Measurements from ENCODE around the gene MBNL1.

DNA sequence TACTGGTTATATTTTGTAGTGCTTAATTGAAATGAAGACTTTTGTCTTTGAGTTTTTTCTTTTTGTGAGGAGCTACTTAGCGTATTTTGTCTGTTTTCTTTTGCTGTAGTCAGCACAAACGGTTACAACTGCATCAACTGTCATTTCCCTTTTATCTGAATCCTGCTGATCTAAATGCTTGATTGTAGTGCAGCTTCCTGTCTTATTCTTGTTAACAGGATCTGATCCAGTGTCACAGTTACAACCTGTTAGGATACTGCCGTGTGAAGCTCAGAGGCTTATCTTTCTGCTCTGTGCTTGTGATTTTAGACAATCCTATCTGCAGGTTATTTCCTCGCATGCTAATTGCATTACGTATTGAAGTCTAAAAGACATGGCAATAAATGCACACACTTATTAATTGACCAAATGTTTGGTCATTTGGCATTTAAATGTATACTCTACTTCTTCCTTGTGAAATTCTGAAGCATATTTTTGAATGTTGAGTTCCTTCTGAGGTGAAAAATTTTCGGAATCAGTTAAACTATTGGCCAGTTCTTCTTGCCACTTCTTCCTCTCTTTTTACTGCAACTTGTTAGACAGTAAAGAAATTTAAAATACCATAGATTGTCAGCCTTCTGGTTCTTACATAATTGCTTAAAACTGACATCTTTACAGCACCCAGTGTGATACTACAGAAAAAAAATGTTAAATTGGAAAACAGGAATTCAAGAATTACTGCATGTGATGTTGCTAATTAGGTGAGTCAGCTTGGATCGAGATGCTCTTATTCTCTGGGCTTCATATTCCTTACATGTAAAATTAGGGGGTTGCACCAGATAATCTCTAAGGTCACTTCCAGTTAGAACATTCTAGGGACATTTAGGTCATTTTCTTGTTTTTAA, 168.2 kb downstream of the MBNL1 start:
- TF ChIP-seq POLR2A (IDR thresholded peaks at IDR 0.05; ENCODE audit: low read depth, low read length), result no peak
- TF ChIP-seq, protein P1, sequence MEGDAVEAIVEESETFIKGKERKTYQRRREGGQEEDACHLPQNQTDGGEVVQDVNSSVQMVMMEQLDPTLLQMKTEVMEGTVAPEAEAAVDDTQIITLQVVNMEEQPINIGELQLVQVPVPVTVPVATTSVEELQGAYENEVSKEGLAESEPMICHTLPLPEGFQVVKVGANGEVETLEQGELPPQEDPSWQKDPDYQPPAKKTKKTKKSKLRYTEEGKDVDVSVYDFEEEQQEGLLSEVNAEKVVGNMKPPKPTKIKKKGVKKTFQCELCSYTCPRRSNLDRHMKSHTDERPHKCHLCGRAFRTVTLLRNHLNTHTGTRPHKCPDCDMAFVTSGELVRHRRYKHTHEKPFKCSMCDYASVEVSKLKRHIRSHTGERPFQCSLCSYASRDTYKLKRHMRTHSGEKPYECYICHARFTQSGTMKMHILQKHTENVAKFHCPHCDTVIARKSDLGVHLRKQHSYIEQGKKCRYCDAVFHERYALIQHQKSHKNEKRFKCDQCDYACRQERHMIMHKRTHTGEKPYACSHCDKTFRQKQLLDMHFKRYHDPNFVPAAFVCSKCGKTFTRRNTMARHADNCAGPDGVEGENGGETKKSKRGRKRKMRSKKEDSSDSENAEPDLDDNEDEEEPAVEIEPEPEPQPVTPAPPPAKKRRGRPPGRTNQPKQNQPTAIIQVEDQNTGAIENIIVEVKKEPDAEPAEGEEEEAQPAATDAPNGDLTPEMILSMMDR (IDR thresholded peaks at IDR 0.05; ENCODE audit: extremely low read depth in 1 of 2, insufficient read depth in 1 of 2, low read depth in 1 of 2, low read length in 2 of 2), result no peak
